Measurements from ENCODE around the gene GRIP1. TPM values are rescaled to one million over a fixed set of nuclear protein-coding genes. Genes with fewer than 3 reads are reported as not detected.

The GRIP1 gene
- total and polyA plus RNA-seq, 2 donors (not counting 1 experiment from before 2014, with no cell fraction given), result 0.12 TPM; not detected in 1

GRCh38 chr12:66352899-66353298 lies 326.0 kb downstream of the GRIP1 start:
- H2AFZ ChIP-seq (ENCODE audit: low read length), result no peak overlapping the region
- no peaks in the 10 kb centered on the region for H3K9me3 ChIP-seq (ENCODE audit: control insufficient read depth, insufficient read depth, low read depth, low read length)
- H3K36me3 ChIP-seq (ENCODE audit: control insufficient read depth, insufficient read depth, low read length), result no peaks in the 10 kb centered on the region
- no peaks in the 10 kb centered on the region for H3K27me3 ChIP-seq (ENCODE audit: control insufficient read depth, insufficient read depth, low read length)
- H3K4me1 ChIP-seq (ENCODE audit: control insufficient read depth, extremely low read depth, insufficient read depth, low read length), result no peaks in the 10 kb centered on the region
- no peak overlapping the region for H3K9ac ChIP-seq (ENCODE audit: insufficient read depth, low read length)
- no peaks in the 10 kb centered on the region for H4K20me1 ChIP-seq (ENCODE audit: control insufficient read depth, extremely low read depth, insufficient read depth, low read length)
- no peak for DNase-seq (ENCODE audit: low read depth in 2 of 2)
- no peak for TF ChIP-seq EZH2 (IDR thresholded peaks at IDR 0.05; ENCODE audit: low read length, missing control alignments)
- H3K79me2 ChIP-seq (ENCODE audit: control insufficient read depth, insufficient read depth, low read length), result no peaks in the 10 kb centered on the region
- no peak overlapping the region for H3K27ac ChIP-seq (ENCODE audit: insufficient read depth, low read length)
- no peak overlapping the region for H3K4me2 ChIP-seq (ENCODE audit: extremely low read depth, insufficient read depth, low read length)
- no peak overlapping the region for H3K4me3 ChIP-seq (replicated peaks in 1 of 4; ENCODE audit: control extremely low read depth in 1 of 4, insufficient read depth in 1 of 4, low read depth in 3 of 4, low read length in 4 of 4)

- H3K4me2 ChIP-seq (ENCODE audit: extremely low read depth, insufficient read depth, low read length), result no peak overlapping the region
- H3K9me3 ChIP-seq (ENCODE audit: control insufficient read depth, insufficient read depth, low read depth, low read length), result no peaks in the 10 kb centered on the region
- H3K27me3 ChIP-seq (ENCODE audit: control insufficient read depth, insufficient read depth, low read length), result no peaks in the 10 kb centered on the region
- no peak overlapping the region for H3K27ac ChIP-seq (ENCODE audit: insufficient read depth, low read length)
- H4K20me1 ChIP-seq (ENCODE audit: control insufficient read depth, extremely low read depth, insufficient read depth, low read length), result no peaks in the 10 kb centered on the region
- TF ChIP-seq EZH2 (IDR thresholded peaks at IDR 0.05; ENCODE audit: low read length, missing control alignments), result no peak
- peak; percentile 24 to 28 for TF ChIP-seq CTCF (conservative IDR thresholded peaks at IDR 0.05 in 1 of 2, IDR thresholded peaks at IDR 0.05 in 1 of 2; ENCODE audit: low read depth in 1 of 2, low read length in 2 of 2)
- no peaks in the 10 kb centered on the region for H3K79me2 ChIP-seq (ENCODE audit: control insufficient read depth, insufficient read depth, low read length)
- no peak overlapping the region for H2AFZ ChIP-seq (ENCODE audit: low read length)
- no peaks in the 10 kb centered on the region for H3K36me3 ChIP-seq (ENCODE audit: control insufficient read depth, insufficient read depth, low read length)
- H3K4me1 ChIP-seq (ENCODE audit: control insufficient read depth, extremely low read depth, insufficient read depth, low read length), result no peaks in the 10 kb centered on the region
- H3K9ac ChIP-seq (ENCODE audit: insufficient read depth, low read length), result no peak overlapping the region
- DNase-seq (ENCODE audit: low read depth in 2 of 2), result peak; percentile 4 to 9
- no peak overlapping the region for H3K4me3 ChIP-seq (replicated peaks in 1 of 4; ENCODE audit: control extremely low read depth in 1 of 4, insufficient read depth in 1 of 4, low read depth in 3 of 4, low read length in 4 of 4)
Measured at GRCh38 chr12:66352197-66352596, 326.7 kb downstream of the GRIP1 start.

- H2AFZ ChIP-seq (ENCODE audit: low read length), result no peak overlapping the region
- H3K79me2 ChIP-seq (ENCODE audit: control insufficient read depth, insufficient read depth, low read length), result no peaks in the 10 kb centered on the region
- H3K27me3 ChIP-seq (ENCODE audit: control insufficient read depth, insufficient read depth, low read length), result no peaks in the 10 kb centered on the region
- H4K20me1 ChIP-seq (ENCODE audit: control insufficient read depth, extremely low read depth, insufficient read depth, low read length), result no peaks in the 10 kb centered on the region
- no peak for DNase-seq (ENCODE audit: low read depth in 2 of 2)
- H3K4me2 ChIP-seq (ENCODE audit: extremely low read depth, insufficient read depth, low read length), result no peak overlapping the region
- no peak overlapping the region for H3K9ac ChIP-seq (ENCODE audit: insufficient read depth, low read length)
- H3K9me3 ChIP-seq (ENCODE audit: control insufficient read depth, insufficient read depth, low read depth, low read length), result no peaks in the 10 kb centered on the region
- TF ChIP-seq EZH2 (IDR thresholded peaks at IDR 0.05; ENCODE audit: low read length, missing control alignments) (no peak), CTCF (conservative IDR thresholded peaks at IDR 0.05 in 1 of 2, IDR thresholded peaks at IDR 0.05 in 1 of 2; ENCODE audit: low read depth in 1 of 2, low read length in 2 of 2) (no peak)
- H3K36me3 ChIP-seq (ENCODE audit: control insufficient read depth, insufficient read depth, low read length), result no peaks in the 10 kb centered on the region
- no peak overlapping the region for H3K4me3 ChIP-seq (replicated peaks in 1 of 4; ENCODE audit: control extremely low read depth in 1 of 4, insufficient read depth in 1 of 4, low read depth in 3 of 4, low read length in 4 of 4)
- H3K4me1 ChIP-seq (ENCODE audit: control insufficient read depth, extremely low read depth, insufficient read depth, low read length), result no peaks in the 10 kb centered on the region
- no peak overlapping the region for H3K27ac ChIP-seq (ENCODE audit: insufficient read depth, low read length)
Measured at GRCh38 chr12:66351301-66351700, 327.6 kb downstream of the GRIP1 start.
